Lower leg skin (tissue), 4 donors: ENCODE data around the gene UQCR11. TPM values are rescaled to one million over a fixed set of nuclear protein-coding genes. Genes with fewer than 3 reads are reported as not detected.

Experiments
- DNase-seq, 2 donors: peaks; one replicate each; pipeline ENCODE4 v3.0.0-alpha.2; 2019; ENCODE audit warnings: low spot score in 2 of 2
- H3K4me3 ChIP-seq: fragments of 200-600 bp; sonication (generic); 2 replicates; pipeline ENCODE4 v1.5.1; 2017; ENCODE audit warnings: mild to moderate bottlenecking, low read depth; ENCODE audit not compliant: poor library complexity, severe bottlenecking
- CTCF ChIP-seq, 3 donors: fragments of 450-650 bp; IDR thresholded peaks; one replicate each; pipeline ENCODE4 v1.5.1; 2016; ENCODE audit warnings: antibody characterized with exemption in 3 of 3, mild to moderate bottlenecking in 3 of 3, moderate library complexity in 2 of 3
- POLR2A ChIP-seq, 2 donors: fragments of 450-650 bp; IDR thresholded peaks; one replicate each; pipeline ENCODE4 v1.6.1; 2016 to 2017; ENCODE audit warnings: antibody characterized with exemption in 2 of 2, mild to moderate bottlenecking in 1 of 2, moderate library complexity in 1 of 2
- WGBS, 2 donors: methylation state at CpG; one replicate each; pipeline ENCODE4 v1.1.5; 2018; 5-methylcytosine and 5-hydroxymethylcytosine counted together
- intact Hi-C: fragments of 100-400 bp; cut with DNase I; formaldehyde crosslinking; loops from one replicate; pipeline ENCODE4 v1.15.0; 2023; ENCODE audit warnings: low total_unique reads
- total RNA-seq, 4 donors: library from RNA; depleted of rRNA; stranded (reverse); fragments of >200 nt; gene quantifications; one replicate each; pipeline ENCODE4 v1.1.0, GENCODE V29; 2016

Gene UQCR11
- total RNA-seq, 4 donors from 2014 or later = 24.8 to 71.8 (median 46.1) TPM

- intact Hi-C loops = no loop called here
- DNase-seq = no peak
- 50 to 58% methylated on average over 9 of the region's 9 CpGs for WGBS, 2 donors
- H3K4me3 ChIP-seq = no peak overlapping the region
- TF ChIP-seq POLR2A (IDR thresholded peaks at IDR 0.05) = no peak
- no peak for TF ChIP-seq CTCF (IDR thresholded peaks at IDR 0.05)
Measured at GRCh38 chr19:1587872-1588271, 17.4 kb downstream of the UQCR11 start.

GRCh38 chr19:1585243-1585580 lies 20.1 kb downstream of the UQCR11 start:
- H3K4me3 ChIP-seq = no peak overlapping the region
- intact Hi-C loops = no loop called here
- no peak for DNase-seq
- TF ChIP-seq CTCF (IDR thresholded peaks at IDR 0.05) = no peak
- no peak for TF ChIP-seq POLR2A (IDR thresholded peaks at IDR 0.05)
- WGBS, 2 donors = 90 to 92% methylated on average over 13 of the region's 13 CpGs

- DNase-seq = no peak
- TF ChIP-seq CTCF (IDR thresholded peaks at IDR 0.05) = no peak
- TF ChIP-seq POLR2A (IDR thresholded peaks at IDR 0.05) = no peak
- intact Hi-C loops = no loop called here
- H3K4me3 ChIP-seq = no peak overlapping the region
- 90 to 94% methylated on average over 55 to 80 of the region's 87 CpGs for WGBS, 2 donors
Measured at GRCh38 chr19:1584500-1585242, 20.6 kb downstream of the UQCR11 start.

- H3K4me3 ChIP-seq = no peak overlapping the region
- intact Hi-C loops = no loop called here
- TF ChIP-seq POLR2A (IDR thresholded peaks at IDR 0.05) (no peak), CTCF (IDR thresholded peaks at IDR 0.05) (no peak)
- 78 to 82% methylated on average over 9 of the region's 9 CpGs for WGBS, 2 donors
- DNase-seq = no peak
Measured at GRCh38 chr19:1582201-1582600, 23.1 kb downstream of the UQCR11 start.

GRCh38 chr19:1580957-1581356 lies 24.3 kb downstream of the UQCR11 start:
- intact Hi-C loops = no loop called here
- DNase-seq = no peak
- WGBS, 2 donors = 93 to 95% methylated on average over 20 to 22 of the region's 22 CpGs
- H3K4me3 ChIP-seq = no peak overlapping the region
- TF ChIP-seq CTCF (IDR thresholded peaks at IDR 0.05) (no peak), POLR2A (IDR thresholded peaks at IDR 0.05) (no peak)

GRCh38 chr19:1580382-1580781 lies 24.9 kb downstream of the UQCR11 start:
- TF ChIP-seq CTCF (IDR thresholded peaks at IDR 0.05) (no peak), POLR2A (IDR thresholded peaks at IDR 0.05) (no peak)
- DNase-seq = no peak
- no peak overlapping the region for H3K4me3 ChIP-seq
- intact Hi-C loops = no loop called here
- WGBS, 2 donors = 92 to 93% methylated on average over 20 of the region's 20 CpGs
